ENCODE data around the gene TAF1A. TPM values are rescaled to one million over a fixed set of nuclear protein-coding genes. Genes with fewer than 3 reads are reported as not detected.

The TAF1A gene
- total RNA-seq, 1 experiment from 2014 or later: 21.4 TPM

GRCh38 chr1:222547944-222548671 is 41.6 kb downstream of the TAF1A start, which contains the start of gene HHIPL2:
TSS of gene HHIPL2 (minus strand) at chr1:222548104. CDS start at chr1:222548044, 60 bp downstream.
- no peaks in the 10 kb centered on the region for H4K20me1 ChIP-seq (ENCODE audit: insufficient read depth)
- H3K27ac ChIP-seq (ENCODE audit: low read depth, low read length): no peak within 1 kb of the TSS
- H3K9me3 ChIP-seq (ENCODE audit: control insufficient read depth in 1 of 2, insufficient read depth in 1 of 2, low read depth in 1 of 2, low read length in 2 of 2): no peaks in the 10 kb centered on the region
- H3K4me3 ChIP-seq (replicated peaks in 1 of 2; ENCODE audit: low read depth in 1 of 2, low read length in 2 of 2): no peak within 1 kb of the TSS
- ATAC-seq (0 out of 2 replicates have a peak, but pooled peaks have one; percentile 34), DNase-seq (ENCODE audit: low read depth, low spot score) (no peak)
- CTCF ChIA-PET: no interaction called here
- H3K79me2 ChIP-seq (ENCODE audit: insufficient read depth, low read length): no peaks in the 10 kb centered on the region
- no peak within 1 kb of the TSS for H3K9ac ChIP-seq (ENCODE audit: low read length)
- RAD21 ChIA-PET (ENCODE audit: low non-redundant PET in 1 of 2, low total read pairs in 2 of 2, uncharacterized antibody in 2 of 2, unreplicated experiment in 2 of 2): no interaction called here
- intact Hi-C loops (cut with micrococcal nuclease): no loop called here
- no peak within 1 kb of the TSS for H3K4me2 ChIP-seq (ENCODE audit: low read length)
- POLR2A ChIA-PET: no interaction called here
- no peaks in the 10 kb centered on the region for H3K9me2 ChIP-seq (ENCODE audit: insufficient read depth)
- BruUV-seq (replicated peaks): no TSS peak
- no peak within 1 kb of the TSS for H2AFZ ChIP-seq (ENCODE audit: low read depth, low read length, poor library complexity, severe bottlenecking)
- TF ChIP-seq JUND (IDR thresholded peaks at IDR 0.05): no peak
- no peak for TF ChIP-seq EGR1 (IDR thresholded peaks at IDR 0.05; ENCODE audit: low read depth)
- no peak for TF ChIP-seq SP1 (IDR thresholded peaks at IDR 0.05; ENCODE audit: low read depth)
- no peak for TF ChIP-seq ZNF274 (IDR thresholded peaks at IDR 0.05; ENCODE audit: low read depth, low read length)
- H3K27me3 ChIP-seq (ENCODE audit: insufficient read depth, low read length): no peaks in the 10 kb centered on the region
- no peaks in the 10 kb centered on the region for H3K36me3 ChIP-seq (ENCODE audit: control insufficient read depth in 1 of 2, insufficient read depth in 2 of 2, low read length in 2 of 2)
- H3K4me1 ChIP-seq (ENCODE audit: control insufficient read depth in 1 of 2, insufficient read depth in 2 of 2, low read length in 2 of 2): no peaks in the 10 kb centered on the region

- no TSS peak for BruUV-seq (replicated peaks)
- ChIA-PET CTCF (interaction anchor here (1.0 kb wide), 1 partner anchor 87 kb away, joined by 3 read pairs; no protein-coding TSS in a partner anchor), RAD21 (ENCODE audit: low non-redundant PET in 1 of 2, low total read pairs in 2 of 2, uncharacterized antibody in 2 of 2, unreplicated experiment in 2 of 2) (no interaction called here), POLR2A (no interaction called here)
- Histone ChIP-seq H4K20me1 (ENCODE audit: insufficient read depth) (no peaks in the 10 kb centered on the region), H3K4me1 (ENCODE audit: control insufficient read depth in 1 of 2, insufficient read depth in 2 of 2, low read length in 2 of 2) (no peaks in the 10 kb centered on the region), H2AFZ (ENCODE audit: low read depth, low read length, poor library complexity, severe bottlenecking) (no peak overlapping the region), H3K9ac (ENCODE audit: low read length) (no peak overlapping the region), H3K9me2 (ENCODE audit: insufficient read depth) (no peaks in the 10 kb centered on the region), H3K4me3 (replicated peaks in 1 of 2; ENCODE audit: low read depth in 1 of 2, low read length in 2 of 2) (no peak overlapping the region), H3K9me3 (ENCODE audit: control insufficient read depth in 1 of 2, insufficient read depth in 1 of 2, low read depth in 1 of 2, low read length in 2 of 2) (no peaks in the 10 kb centered on the region), H3K79me2 (ENCODE audit: insufficient read depth, low read length) (no peaks in the 10 kb centered on the region), H3K4me2 (ENCODE audit: low read length) (no peak overlapping the region), H3K27me3 (ENCODE audit: insufficient read depth, low read length) (no peaks in the 10 kb centered on the region), H3K27ac (ENCODE audit: low read depth, low read length) (no peak overlapping the region), H3K36me3 (ENCODE audit: control insufficient read depth in 1 of 2, insufficient read depth in 2 of 2, low read length in 2 of 2) (no peaks in the 10 kb centered on the region)
- intact Hi-C loops (cut with micrococcal nuclease): no loop called here
- DNase-seq (ENCODE audit: low read depth, low spot score) (no peak), ATAC-seq (no peak)
- TF ChIP-seq ZNF274 (IDR thresholded peaks at IDR 0.05; ENCODE audit: low read depth, low read length): no peak
- no peak for TF ChIP-seq REST (IDR thresholded peaks at IDR 0.05; ENCODE audit: low read depth)
- TF ChIP-seq RAD21 (IDR thresholded peaks at IDR 0.05; ENCODE audit: low read depth): no peak
- no peak for TF ChIP-seq ELF1 (IDR thresholded peaks at IDR 0.05; ENCODE audit: borderline replicate concordance, low read depth)
- no peak for TF ChIP-seq POLR2AphosphoS5 (IDR thresholded peaks at IDR 0.05; ENCODE audit: low read depth, low read length)
Observed at GRCh38 chr1:222547260-222547614, 42.5 kb downstream of the TAF1A start.

Data from HCT116 (cell line).